A375 (cell line): ENCODE results near the gene CCNJL. TPM values are rescaled to one million over a fixed set of nuclear protein-coding genes. Genes with fewer than 3 reads are reported as not detected.

Source experiments
- small RNA-seq: library from RNA; depleted of rRNA; stranded (forward); fragments of <200 nt; gene quantifications from one replicate; pipeline ENCODE3, GENCODE V24; 2014
- total RNA-seq: library from RNA; depleted of rRNA; stranded (reverse); fragments of >200 nt; shearing (Covaris generic); gene quantifications from 2 replicates; pipeline ENCODE4 v1.2.3, GENCODE V29; 2014; rRNA removed

Gene CCNJL
- total RNA-seq: 15.5 and 18.9 TPM in 2 replicates

GRCh38 chr5:160312134-160312959 is at the start of gene CCNJL:
CCNJL (minus strand) TSS chr5:160312564; CDS start chr5:160311923, 641 bp downstream.

GRCh38 chr5:160229190-160229742 is 83.1 kb downstream of the CCNJL start, which contains the start of gene FABP6:
FABP6 (plus strand) TSS chr5:160229506; CDS start chr5:160229558, 52 bp downstream.

Small RNA genes within 50 kb of the gene (small RNA-seq; reads per million reads assigned to genes)
- gene AC112191.3: not detected

Other genes starting within 250 kb of the CCNJL start
- gene PWWP2A, start 193.1 kb downstream of the CCNJL start, total RNA-seq: 13.2 and 13.7 TPM in 2 replicates
- 14.7 and 18.0 TPM in 2 replicates for gene FABP6, start 83.1 kb downstream of the CCNJL start, total RNA-seq
- gene C1QTNF2, start 58.1 kb upstream of the CCNJL start, total RNA-seq: 0.08 and 0.21 TPM in 2 replicates
- gene FAM200C, start 87.5 kb upstream of the CCNJL start, total RNA-seq: 3.5 and 4.7 TPM in 2 replicates
- gene SLU7, start 106.5 kb upstream of the CCNJL start, total RNA-seq: 89.1 and 115 TPM in 2 replicates
- 214 and 235 TPM in 2 replicates for gene PTTG1, start 109.3 kb upstream of the CCNJL start, total RNA-seq